Endometrial microvascular endothelial cells (primary cell): ENCODE results near the gene VAV2. TPM values are rescaled to one million over a fixed set of nuclear protein-coding genes. Genes with fewer than 3 reads are reported as not detected.
"Not testable (repeated sequence)": the region's sequence is repeated elsewhere in the genome, so short reads cannot be mapped to it uniquely, and the experiment has no call there.

ENCODE experiments used
- in situ Hi-C: cut with HindIII; loops from 2 replicates; pipeline ENCODE4 v1.10.0; 2017; ENCODE audit warnings: low sequenced_read_pairs, low pct_unique_long_range_greater_than_20kb; ENCODE audit errors: inconsistent ontology term
- total RNA-seq: library from RNA; depleted of rRNA; stranded (reverse); fragments of >200 nt; gene quantifications from one replicate; pipeline ENCODE4 v1.2.3, GENCODE V29; 2015; ENCODE audit errors: inconsistent ontology term

The VAV2 gene
- total RNA-seq, 1 donor from 2014 or later: 12.8 TPM

- in situ Hi-C loops: no loop called here
Measured at GRCh38 chr9:133770076-133770777, 221.9 kb downstream of the VAV2 start.

- in situ Hi-C loops: no loop called here
Measured at GRCh38 chr9:133769511-133770075, 222.5 kb downstream of the VAV2 start.

GRCh38 chr9:133768859-133769510 is 223.1 kb downstream of the VAV2 start:
- in situ Hi-C loops: no loop called here

GRCh38 chr9:133768371-133768858 is 223.7 kb downstream of the VAV2 start:
- in situ Hi-C loops: no loop called here

- in situ Hi-C loops: no loop called here
Measured at GRCh38 chr9:133767625-133768024, 224.5 kb downstream of the VAV2 start.

GRCh38 chr9:133767008-133767407 is 225.1 kb downstream of the VAV2 start:
- in situ Hi-C loops: no loop called here

- in situ Hi-C loops: not testable (repeated sequence)
Measured at GRCh38 chr9:133766234-133766633, 225.9 kb downstream of the VAV2 start.

- in situ Hi-C loops: no loop called here
Measured at GRCh38 chr9:133763272-133764183, 228.6 kb downstream of the VAV2 start.

GRCh38 chr9:133762488-133763271 is 229.4 kb downstream of the VAV2 start:
- in situ Hi-C loops: no loop called here

GRCh38 chr9:133761641-133762248 is 230.4 kb downstream of the VAV2 start:
- in situ Hi-C loops: no loop called here

GRCh38 chr9:133760713-133761290 is 231.3 kb downstream of the VAV2 start:
- in situ Hi-C loops: no loop called here

- in situ Hi-C loops: no loop called here
Measured at GRCh38 chr9:133759946-133760345, 232.2 kb downstream of the VAV2 start.

GRCh38 chr9:133759146-133759900 is 232.8 kb downstream of the VAV2 start:
- in situ Hi-C loops: no loop called here

GRCh38 chr9:133758228-133758627 is 233.9 kb downstream of the VAV2 start:
- in situ Hi-C loops: no loop called here

- in situ Hi-C loops: no loop called here
Measured at GRCh38 chr9:133754688-133755227, 237.4 kb downstream of the VAV2 start.

- in situ Hi-C loops: no loop called here
Measured at GRCh38 chr9:133754187-133754586, 237.9 kb downstream of the VAV2 start.
